ENCODE data around the gene USF1. TPM values are rescaled to one million over a fixed set of nuclear protein-coding genes. Genes with fewer than 3 reads are reported as not detected.

The USF1 gene
- total and polyA plus RNA-seq, 9 of the 15 experiments (the other 6 are each of a cell fraction or from before 2014, with no cell fraction given) = 7.4 to 60.2 (median 54.2) TPM

DNA sequence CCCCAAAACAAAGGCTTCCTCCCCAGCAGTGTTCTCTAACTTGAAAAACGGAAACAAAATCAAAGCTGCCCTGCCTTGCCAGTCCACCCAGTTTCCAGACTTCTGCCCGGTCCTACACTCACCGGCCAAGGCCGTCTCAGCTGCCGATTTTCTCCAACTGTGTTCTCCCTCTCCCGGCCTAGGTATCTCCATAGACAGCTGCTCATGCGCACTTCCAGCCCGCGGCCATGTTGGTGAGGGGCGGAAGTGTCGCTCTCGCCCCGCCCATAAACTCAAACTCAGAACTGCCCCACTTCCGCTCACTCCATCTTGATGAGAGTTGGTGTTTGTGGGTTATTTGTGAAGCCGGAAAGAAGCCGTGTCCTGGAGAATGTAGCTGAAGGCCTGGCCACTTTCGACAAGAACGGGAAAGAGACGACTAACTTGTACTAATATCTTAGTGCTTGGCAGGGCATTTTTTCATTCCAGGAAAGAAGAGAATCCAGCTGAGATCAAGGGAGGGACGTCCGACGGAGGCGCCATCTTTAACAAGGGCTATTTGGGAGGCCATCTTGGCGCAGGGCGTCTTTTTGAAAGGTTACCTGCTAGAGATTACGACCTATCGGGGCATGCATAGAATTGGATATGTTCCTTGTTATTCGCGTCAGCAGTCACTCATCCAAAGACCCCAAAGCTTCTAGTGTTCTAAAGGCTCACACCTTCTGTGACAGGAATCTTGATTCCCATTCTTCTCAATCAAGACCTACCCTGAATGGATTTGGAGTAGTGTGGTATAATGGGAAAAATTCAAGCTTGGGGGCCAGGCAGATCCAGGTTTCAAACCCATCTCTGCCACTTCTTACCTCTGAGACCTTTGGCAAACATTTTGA is at the start of gene USF1 (continued):
- TF ChIP-seq RBM39 (optimal IDR thresholded peaks at IDR 0.05; ENCODE audit: low read depth, low read length) (no peak), BMI1 (IDR thresholded peaks at IDR 0.05; ENCODE audit: low read length) (no peak), FOXO4 (CRISPR knock-in tag; IDR thresholded peaks at IDR 0.05) (no peak), ZBTB8A (IDR thresholded peaks at IDR 0.05; ENCODE audit: partially characterized antibody) (no peak), RBBP5 (IDR thresholded peaks at IDR 0.05; ENCODE audit: borderline replicate concordance, insufficient read depth, low read length, poor library complexity, severe bottlenecking) (no peak), ZC3H4 (CRISPR knock-in tag; IDR thresholded peaks at IDR 0.05; ENCODE audit: borderline replicate concordance) (no peak), ZNF583 (CRISPR knock-in tag; IDR thresholded peaks at IDR 0.05) (no peak), ZNF436 (CRISPR knock-in tag; IDR thresholded peaks at IDR 0.05) (no peak), THRB (CRISPR knock-in tag; conservative IDR thresholded peaks at IDR 0.05) (peak; percentile 64; the same call in 1 of the 2 replicates), ZNF408 (CRISPR knock-in tag; IDR thresholded peaks at IDR 0.05; ENCODE audit: low read depth) (no peak), ZBTB49 (CRISPR knock-in tag; IDR thresholded peaks at IDR 0.05; ENCODE audit: borderline replicate concordance) (no peak), THRAP3 (IDR thresholded peaks at IDR 0.05; ENCODE audit: borderline replicate concordance) (no peak; the same call in 1 of the 2 replicates), SMARCA4 (IDR thresholded peaks at IDR 0.05) (no peak), RBM25 (IDR thresholded peaks at IDR 0.05; ENCODE audit: low read depth, low read length, severe bottlenecking) (no peak), MAFG (tag; conservative IDR thresholded peaks at IDR 0.05) (no peak), SNRNP70 (optimal IDR thresholded peaks at IDR 0.05; ENCODE audit: low read depth, low read length) (no peak), MEF2A (IDR thresholded peaks at IDR 0.05; ENCODE audit: control insufficient read depth, low read depth, low read length) (no peak), GMEB1 (CRISPR knock-in tag; IDR thresholded peaks at IDR 0.05) (no peak)
- TF ChIP-seq, protein P1, sequence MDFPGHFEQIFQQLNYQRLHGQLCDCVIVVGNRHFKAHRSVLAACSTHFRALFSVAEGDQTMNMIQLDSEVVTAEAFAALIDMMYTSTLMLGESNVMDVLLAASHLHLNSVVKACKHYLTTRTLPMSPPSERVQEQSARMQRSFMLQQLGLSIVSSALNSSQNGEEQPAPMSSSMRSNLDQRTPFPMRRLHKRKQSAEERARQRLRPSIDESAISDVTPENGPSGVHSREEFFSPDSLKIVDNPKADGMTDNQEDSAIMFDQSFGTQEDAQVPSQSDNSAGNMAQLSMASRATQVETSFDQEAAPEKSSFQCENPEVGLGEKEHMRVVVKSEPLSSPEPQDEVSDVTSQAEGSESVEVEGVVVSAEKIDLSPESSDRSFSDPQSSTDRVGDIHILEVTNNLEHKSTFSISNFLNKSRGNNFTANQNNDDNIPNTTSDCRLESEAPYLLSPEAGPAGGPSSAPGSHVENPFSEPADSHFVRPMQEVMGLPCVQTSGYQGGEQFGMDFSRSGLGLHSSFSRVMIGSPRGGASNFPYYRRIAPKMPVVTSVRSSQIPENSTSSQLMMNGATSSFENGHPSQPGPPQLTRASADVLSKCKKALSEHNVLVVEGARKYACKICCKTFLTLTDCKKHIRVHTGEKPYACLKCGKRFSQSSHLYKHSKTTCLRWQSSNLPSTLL (IDR thresholded peaks at IDR 0.05) = no peak
